Breast epithelium (tissue), 3 donors: ENCODE results near the gene CIB4.

ENCODE experiments used
- CTCF ChIP-seq, 3 donors: fragments of 450-650 bp; IDR thresholded peaks; one replicate each; pipeline ENCODE4 v1.5.1; 2016 to 2017; ENCODE audit warnings: antibody characterized with exemption in 3 of 3, mild to moderate bottlenecking in 3 of 3, moderate library complexity in 3 of 3
- POLR2A ChIP-seq: fragments of 450-650 bp; IDR thresholded peaks from one replicate; pipeline ENCODE4 v1.6.1; 2016; ENCODE audit warnings: antibody characterized with exemption, mild to moderate bottlenecking, moderate library complexity
- POLR2AphosphoS5 ChIP-seq, 3 donors: sonication (generic); formaldehyde crosslinking; IDR thresholded peaks; one replicate each; pipeline ENCODE4 v1.6.1; 2017; ENCODE audit warnings: antibody characterized with exemption in 3 of 3

- TF ChIP-seq POLR2A (no peak), POLR2AphosphoS5 (IDR thresholded peaks at IDR 0.05) (no peak), CTCF (IDR thresholded peaks at IDR 0.05) (no peak)
These were observed 58.3 kb downstream of the CIB4 start for GRCh38 chr2:26582890-26583289.
